NCI-H146 treated with DMSO at 0.1 percent for 48 hours (cell line): ENCODE measurements around the gene STRBP.

ENCODE experiments used
- DNase-seq: peaks from one replicate; lab custom pipeline; 2025; ENCODE audit not compliant: unreplicated experiment; lab: John Stamatoyannopoulos, UW

Gene STRBP

DNA sequence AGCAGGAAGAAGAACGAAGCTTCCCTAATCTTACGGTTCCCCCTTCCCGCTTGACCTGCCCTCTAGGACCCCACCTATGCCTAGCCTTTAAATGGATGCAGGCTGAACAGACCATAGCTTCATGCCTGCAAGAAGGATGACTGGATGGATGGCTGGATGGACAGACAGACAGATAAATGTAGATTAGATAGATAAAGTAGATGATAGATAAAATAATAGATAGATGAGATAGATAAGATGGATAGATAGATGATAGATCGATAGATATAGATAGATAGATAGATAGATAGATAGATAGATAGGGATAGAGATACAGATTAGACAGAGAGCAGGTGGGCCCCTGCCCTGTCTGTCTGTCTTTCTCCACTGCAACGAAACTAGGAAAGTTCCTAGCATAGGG is 162.9 kb downstream of the STRBP start:
- DNase-seq, result no peak

DNA sequence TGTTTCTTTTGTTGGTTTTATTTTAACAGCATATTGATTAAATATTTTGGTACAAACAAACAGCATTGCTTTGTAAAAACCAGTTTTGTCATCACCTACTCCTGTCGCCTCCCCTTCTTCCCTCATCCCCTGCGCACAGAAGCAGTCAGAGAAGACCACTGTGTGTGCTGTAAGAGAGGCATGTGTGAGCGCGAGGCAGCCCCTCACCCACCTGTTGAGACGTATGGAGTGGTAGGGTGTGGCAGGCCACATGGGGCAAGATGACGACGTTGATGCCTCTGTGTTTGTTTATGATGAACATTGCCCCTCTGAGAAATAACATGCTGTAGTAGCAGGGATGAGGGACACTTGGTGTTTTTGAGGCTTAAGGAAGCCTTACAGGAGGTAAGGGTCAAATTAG is 163.6 kb downstream of the STRBP start:
- no peak for DNase-seq

DNA sequence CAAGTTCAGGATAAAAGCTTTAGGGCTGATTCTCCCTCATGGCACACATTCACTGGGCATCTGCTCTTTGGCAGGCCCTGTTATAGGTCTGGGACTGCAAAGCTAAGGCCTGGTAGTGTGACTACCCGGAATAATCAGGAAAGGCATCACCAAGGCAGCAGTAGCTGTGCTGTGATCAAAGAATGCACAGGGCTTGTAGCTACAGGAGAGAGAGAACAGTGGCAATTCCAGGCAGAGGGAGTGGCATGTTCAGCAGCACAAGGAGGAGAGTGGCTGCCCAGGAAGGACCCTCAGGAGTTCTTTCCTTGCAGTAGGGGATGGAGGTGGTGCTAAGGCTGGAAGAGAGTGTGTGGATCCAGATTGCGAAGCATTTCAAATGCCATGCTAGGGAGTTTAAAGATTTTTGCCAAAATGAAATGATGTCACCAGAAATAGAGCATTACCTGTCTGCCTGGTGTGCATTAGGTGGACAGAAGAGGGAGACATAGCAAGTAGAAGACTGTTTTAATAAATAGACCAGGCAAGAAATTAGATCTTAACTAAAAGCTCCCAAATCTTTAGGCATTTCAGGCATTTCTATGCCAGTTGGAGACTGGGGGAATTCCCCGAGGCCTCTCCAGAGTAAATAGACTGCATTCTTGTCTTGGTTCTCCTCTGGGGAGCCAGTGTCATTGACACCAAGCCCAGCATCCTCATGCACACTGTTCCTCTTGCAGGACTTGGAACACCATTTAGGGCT is 165.8 kb downstream of the STRBP start:
- no peak for DNase-seq

DNA sequence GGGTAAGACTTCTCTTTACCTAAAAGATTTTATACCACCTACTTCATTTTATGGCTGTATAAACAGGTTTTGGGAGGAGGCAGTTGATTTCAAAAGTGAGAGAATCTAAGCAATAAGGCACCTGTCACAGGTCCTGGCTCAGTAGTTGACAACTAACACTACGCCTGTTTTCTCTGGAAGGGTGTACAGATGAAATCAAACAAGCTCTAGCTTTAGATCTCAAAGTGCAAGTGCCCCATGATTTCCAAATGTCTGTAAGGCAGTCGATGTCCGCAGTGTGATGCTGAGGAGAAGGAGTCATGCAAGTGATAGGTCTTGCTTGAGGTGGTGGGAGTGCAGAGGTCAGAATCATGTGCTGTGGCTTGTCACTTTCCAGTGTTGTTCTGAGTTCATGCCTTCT is 168.8 kb downstream of the STRBP start:
- no peak for DNase-seq

DNA sequence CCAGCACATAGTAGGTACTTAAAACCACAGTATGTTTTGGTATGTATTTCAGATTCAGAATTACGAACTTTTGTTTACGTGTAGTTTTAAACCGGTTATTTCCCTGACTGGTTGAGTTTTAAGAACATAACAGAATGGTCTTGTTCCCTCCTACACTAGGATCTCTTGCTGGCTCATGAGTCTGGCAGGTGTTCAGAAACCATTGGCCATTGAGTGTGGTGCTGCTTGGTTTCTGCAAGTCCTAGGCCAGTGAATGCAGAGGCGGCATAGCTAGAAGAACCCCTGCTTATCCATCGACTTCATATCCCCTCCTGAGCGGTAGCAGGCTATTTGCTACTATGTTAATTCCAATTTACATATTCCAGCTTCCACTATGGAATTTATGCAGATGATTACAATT is 169.3 kb downstream of the STRBP start:
- DNase-seq, result no peak

DNA sequence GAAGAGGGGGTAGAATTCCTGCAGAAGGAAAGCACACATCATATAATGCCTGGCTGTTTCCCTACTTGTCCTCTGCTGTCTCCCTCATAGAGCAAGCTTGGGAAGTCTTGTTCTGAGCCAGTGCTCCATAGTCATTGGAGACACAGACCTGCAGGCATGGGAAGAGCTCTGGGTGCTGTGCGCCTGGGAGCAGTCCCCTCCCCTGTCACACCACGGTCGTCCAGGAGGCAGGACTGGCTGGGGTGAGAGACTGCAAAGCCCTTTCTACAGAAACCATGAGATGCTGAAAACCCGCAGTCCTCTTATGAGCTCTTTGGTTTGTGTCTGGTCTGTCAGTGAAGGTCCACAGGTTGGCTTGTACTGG is 170.3 kb downstream of the STRBP start:
- DNase-seq, result no peak

DNA sequence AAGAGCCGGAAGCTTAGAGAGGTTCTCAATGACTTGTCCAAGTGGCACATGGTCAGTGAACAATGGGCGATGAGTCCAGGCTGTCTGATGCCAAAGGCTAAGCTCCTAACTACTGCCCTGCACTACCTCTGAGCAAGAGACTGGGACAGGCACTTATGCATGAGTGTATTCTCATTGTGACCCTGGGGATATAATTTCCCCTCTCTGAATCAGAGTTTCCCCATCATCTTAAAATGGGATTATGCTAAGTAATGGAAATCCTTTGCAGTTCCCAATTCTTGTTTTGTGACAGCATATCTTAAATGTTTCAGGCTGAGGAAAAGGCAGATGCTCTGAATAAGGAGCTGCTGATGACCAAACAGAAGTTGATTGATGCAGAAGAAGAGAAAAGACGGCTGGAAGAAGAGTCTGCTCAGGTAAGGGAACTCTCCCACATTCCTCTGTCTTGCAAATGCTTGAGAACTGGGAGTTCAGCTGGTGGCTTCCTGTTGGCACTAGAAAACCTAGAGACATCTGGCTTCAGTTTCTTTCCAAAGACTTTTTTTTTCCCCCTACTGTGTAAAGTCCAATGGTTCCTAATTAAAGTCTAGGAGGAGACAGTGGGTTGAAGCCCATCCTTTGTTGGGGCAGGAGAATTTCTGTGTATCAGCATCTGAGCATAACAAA is 170.8 kb downstream of the STRBP start:
- DNase-seq, result no peak

DNA sequence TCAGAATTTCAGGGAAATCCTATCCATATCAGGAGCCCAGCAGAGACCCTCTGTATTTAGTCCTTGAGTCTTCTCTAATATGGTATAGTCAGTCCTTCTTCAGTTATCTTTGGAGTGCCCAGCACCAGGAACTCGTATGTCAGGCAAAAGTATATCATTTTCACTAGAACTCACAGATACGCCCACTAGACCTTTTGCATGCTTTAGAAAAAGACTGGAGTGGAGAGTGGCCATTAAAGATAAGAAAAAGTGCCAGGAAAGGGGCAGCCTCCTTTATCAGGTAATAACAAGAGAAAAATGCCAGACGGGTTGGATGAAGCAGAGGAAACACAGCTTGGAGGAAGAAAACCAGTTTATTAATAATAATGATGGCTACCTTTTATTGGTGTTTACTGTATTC is 171.4 kb downstream of the STRBP start:
- no peak for DNase-seq

DNA sequence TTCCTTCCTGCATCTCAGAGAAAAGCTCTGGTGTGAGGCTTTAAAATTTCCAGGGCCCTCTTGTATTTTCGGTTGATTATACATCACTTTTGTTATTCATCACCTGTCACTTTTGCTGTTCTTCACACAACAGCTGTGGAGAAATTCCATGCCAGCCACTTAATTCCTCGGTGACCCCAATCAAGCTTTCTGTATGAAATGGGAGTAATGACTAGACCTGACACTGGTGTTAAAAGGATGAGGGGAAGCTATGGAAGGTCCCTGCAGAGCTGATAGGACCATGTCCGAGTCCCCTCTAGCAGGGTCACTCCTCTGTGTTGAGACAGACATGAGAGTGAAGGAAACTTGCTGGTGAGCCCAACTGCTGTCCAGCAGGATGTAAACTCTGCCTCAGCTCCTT is 175.2 kb downstream of the STRBP start:
- DNase-seq, result no peak

DNA sequence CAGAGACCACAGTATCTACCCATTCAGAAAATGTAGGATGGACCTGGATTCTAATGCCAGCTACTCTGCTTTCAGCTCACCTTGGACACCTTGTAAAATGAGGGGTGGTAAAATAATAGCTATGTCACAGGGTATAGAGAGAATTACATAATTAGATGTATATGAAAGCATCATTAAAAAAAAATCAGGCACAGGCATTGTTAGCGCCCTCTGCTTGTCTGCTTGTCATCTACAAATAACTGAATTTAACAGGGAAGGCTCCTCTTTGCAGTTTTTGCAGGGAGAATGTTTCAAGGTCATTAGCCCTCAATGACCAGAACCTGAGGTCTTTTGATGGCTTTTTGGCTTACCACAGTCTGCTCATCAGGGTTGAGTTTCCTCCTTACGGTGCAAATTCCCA is 176.9 kb downstream of the STRBP start:
- no peak for DNase-seq

DNA sequence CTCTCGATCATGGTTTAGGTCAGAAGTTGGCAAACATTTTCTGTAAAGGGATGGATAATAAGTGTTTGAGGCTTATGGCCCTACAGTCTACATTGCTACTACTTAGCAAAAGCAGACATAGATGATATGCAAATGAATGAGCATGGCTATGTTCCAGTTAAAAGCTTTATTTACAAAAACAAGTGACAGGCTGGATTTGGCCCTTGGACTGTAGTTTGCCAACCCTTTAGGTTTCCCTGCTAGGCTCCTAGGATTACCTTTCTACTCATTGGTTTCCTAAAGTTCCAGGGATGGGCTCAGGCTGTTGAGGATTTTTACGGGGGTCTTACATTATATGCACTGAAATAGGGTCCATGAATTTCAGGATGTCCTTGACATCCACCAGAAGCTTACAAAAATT is 177.4 kb downstream of the STRBP start:
- DNase-seq, result no peak

DNA sequence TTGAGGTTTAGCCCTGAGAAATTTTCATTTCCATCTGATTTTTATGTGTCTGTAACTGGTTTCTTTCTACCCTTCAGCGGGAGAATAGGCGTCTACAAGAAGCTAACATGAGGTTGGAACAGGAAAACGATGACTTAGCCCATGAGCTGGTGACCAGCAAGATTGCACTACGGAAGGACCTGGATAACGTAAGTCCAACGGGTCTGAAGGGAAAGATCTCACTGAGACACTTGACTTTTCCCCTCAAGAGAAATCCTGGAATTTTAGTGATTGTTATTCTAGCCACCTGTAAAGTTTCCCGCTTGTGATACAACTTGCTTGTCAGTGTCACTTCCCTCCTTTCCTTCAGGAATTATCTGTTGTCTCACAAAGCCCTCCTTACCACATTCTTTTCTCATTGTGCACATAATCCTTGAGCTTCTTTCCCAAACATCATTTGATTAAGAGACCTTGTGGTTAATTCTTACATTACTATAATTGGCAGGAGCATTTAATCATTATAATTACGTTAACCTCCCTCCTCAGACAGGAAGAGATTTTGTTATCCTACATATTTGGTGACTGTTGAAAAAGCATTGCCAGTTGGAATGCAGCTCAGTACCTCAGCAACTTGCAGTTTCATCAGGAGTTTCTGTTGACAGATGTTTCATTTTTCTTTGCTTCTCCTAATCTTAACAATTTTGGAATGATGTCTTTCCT is 178.0 kb downstream of the STRBP start:
- no peak for DNase-seq

DNA sequence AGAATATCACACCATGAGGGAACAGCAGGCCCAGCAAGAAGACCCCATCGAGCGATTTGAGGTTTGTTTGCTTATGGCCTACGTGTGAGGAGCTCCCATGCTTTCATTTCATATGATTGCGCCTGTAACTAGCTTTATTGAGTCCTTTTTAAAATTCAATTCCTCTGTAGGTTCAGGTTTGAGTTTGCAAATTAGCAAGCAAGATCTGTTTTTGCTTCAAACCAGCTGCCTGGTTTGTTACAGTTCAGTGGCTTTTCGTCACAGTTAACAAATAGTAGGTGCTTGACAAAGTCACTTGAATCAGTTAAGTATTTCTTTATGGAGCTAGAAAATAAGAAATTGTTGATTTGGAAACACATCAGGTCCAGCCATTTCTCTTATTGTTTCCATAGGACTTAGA is 178.6 kb downstream of the STRBP start:
- no peak for DNase-seq

DNA sequence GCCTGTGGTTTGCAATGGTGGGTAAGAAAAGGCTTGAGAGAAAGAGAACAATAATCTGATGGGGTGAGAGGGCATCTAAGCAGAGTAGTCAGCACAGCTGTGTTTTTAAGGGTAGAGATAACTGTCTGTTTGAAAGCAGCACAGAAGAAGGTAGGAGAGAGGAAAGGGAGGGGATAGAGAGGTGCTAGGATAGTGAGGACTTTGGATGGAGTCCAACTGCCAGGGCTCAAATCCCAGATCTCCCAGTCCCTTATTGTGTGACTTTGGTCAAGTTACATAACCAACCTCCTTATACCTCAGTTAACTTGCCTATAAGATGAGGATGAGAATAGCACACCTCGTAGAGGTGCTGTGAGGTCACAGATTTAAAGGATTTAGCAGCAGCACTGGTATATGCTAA is 179.3 kb downstream of the STRBP start:
- no peak for DNase-seq

DNA sequence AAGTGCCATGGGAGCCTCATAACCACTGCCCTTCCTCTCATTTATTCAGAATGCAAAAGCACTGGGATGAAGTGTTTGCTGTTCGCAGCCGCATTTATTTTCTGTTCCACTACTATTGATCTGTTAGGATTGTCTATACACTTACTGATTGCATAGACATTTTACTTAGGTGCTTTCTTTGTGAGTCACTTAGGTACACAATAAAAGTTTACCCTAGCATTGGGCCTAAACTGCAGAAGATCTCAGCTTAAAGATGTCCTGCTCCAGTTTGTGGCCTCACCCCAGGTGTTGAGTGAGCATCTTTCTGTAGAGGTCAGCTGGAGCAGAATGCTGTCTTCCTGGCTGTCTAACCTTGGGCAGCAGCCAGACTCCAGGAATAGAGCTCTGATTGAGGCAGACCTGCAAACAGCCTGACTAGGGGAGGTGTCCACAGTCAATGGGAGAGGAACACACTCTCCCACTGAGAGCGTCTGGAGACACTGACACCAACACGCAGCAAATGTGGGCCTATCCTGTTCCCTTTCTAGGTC is 181.0 kb downstream of the STRBP start:
- DNase-seq, result no peak

DNA sequence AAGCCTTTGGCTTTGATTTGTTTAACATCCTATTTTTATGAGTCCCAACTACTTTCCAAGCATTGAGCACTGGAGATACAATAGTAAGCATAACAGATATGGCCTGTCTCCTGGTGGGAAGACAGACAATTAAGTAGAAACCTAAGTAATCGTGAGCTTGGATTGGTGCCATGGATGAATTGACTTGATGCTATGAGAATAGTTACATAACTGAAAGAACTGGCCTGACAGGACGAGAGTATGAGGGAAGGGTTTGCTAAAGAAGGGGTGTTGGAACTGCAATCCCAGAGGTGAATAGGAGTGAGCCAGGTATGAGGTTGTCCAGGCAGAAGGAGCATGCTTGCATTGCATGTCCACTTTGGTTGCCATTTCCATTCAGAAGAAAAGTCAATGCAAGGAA is 182.5 kb downstream of the STRBP start:
- DNase-seq, result no peak

DNA sequence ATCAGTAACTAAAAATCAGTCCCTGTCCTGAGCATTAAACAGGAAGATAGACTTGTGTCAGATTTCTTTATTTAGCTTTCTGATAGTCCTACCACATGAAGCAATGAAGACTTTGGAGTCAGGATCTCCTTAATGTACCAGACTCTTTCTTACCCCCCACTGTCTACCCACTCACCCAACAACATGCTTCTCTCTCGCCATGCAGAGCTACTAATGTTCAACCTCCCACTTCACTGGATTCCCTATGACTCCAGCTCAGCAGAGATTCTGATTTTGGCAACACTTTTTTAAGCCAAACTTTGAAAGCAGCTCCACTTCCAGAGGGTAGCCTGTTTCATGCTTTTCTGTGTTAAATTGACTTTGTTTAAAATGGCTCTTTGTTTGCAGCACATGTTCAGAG is 184.1 kb downstream of the STRBP start:
- no peak for DNase-seq

DNA sequence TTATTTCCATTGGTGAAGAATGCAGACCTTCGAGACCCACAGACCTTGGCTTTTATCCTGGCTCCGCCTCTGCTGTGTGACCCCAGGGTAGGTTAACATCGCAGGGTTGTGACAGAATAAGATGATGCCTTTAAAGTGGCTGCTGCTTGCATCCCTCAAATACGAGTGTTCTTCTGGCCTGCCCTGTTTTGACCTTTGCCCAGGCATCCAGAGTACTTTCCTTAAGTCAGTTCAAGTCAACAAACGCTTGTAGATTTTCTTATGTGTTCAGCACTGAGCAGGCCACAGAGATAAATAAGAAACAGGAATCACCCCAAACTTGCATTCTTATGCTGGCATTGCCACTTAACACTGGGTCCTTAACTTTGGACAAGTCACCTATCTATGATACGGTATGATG is 184.7 kb downstream of the STRBP start:
- no peak for DNase-seq

DNA sequence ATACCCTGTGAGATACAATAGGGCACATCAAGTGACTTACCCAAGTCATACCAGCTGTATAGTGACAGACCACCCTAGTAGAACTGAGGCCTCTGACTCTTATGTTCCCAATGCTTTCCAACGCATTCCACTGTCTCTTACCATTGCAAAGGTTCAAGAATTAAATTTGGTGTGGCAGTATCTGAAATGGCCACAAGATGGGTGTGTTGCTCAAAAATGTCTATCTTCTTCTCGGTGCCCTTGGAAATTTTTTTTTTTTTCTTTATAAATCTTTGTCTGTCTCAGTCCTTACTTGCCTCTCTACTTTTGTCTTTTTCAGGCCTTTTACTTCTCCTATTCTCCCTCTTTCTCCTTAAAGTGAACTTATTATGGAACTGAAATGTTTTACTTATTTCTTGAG is 186.6 kb downstream of the STRBP start:
- no peak for DNase-seq

DNA sequence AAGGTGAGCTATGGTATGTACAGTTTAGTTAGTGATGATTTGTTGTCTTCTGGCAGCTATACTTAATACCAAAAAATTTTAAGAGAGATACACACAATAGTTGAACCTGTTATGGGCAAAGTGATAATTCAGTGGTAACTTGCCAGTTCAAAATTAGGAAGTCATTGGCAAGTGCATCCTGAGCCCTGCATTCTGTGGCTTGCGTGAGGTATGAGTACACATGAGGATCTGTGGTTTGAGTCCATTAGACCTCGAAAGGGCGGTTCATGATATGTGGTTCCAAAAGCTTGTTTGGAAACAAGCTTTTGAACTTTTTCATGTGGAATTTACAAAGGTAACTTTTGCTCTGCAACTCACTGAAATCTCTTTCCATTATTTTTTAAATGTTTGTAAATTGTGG is 187.9 kb downstream of the STRBP start:
- no peak for DNase-seq

DNA sequence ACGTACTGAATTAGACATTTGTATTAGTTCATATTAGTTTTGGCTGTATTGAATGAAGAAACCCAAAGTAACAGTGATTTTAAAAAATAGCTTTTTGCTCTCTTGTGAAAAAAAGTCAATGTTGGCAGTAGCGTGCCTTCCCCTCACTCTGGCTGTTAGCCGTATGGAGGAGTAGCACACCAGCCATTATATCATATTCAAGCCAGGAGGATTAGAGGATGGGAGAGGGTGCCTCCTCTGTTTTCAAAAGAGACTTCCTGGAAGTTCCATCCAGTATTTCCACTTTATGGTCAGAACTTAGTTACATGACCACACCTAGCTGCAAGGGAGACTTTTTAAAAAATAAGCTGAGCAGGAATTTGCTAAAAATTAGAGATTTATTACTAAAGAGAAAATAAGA is 193.8 kb downstream of the STRBP start:
- no peak for DNase-seq

DNA sequence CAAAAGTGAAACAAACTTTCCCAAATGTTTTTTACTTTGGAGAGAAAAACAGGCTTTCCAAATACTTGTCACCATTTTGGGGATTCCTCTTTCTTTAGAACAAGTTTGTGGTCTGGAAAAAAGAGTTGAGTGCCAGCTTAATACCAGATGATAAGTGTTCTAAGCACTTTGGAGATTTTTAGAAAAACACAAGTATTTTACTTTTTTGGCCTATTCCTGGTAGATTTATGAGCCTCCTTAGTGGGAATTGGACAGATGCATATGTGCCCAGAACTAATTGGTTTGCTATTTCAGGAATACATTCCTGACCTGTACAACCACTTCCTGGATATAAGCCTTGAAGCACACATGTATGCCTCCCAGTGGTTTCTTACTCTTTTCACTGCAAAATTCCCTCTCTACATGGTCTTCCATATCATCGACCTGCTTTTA is 194.4 kb downstream of the STRBP start:
- DNase-seq, result no peak
